Measurements from ENCODE around the gene SF3A2. TPM values are rescaled to one million over a fixed set of nuclear protein-coding genes. Genes with fewer than 3 reads are reported as not detected.

The SF3A2 gene
- total and polyA plus RNA-seq, 10 of the 15 experiments (the other 5 are each of a cell fraction or from before 2014, with no cell fraction given): 0.33 to 143 (median 30.6) TPM

- TF ChIP-seq CEBPZ (IDR thresholded peaks at IDR 0.05; ENCODE audit: low read depth, low read length): no peak
- TF ChIP-seq FOS (IDR thresholded peaks at IDR 0.05; ENCODE audit: borderline replicate concordance, extremely low read depth, insufficient read length): no peak
Observed at GRCh38 chr19:2195914-2196313, 40.7 kb upstream of the SF3A2 start (continued).

GRCh38 chr19:2197270-2197669 lies 39.4 kb upstream of the SF3A2 start:
- Histone ChIP-seq H3K79me2 (ENCODE audit: control insufficient read depth, insufficient read depth, low read length) (peaks cover 3% of the 10 kb centered on the region; the same call in 1 of the 2 replicates), H3K27me3 (replicated peaks in 1 of 2; ENCODE audit: control insufficient read depth in 2 of 2, insufficient read depth in 2 of 2, low read length in 1 of 2) (no peaks in the 10 kb centered on the region), H4K20me1 (ENCODE audit: control insufficient read depth, insufficient read depth) (0 out of 2 replicates have a peak, but pooled peaks cover 2% of the 10 kb centered on the region), H3K4me3 (no peak overlapping the region), H3K36me3 (ENCODE audit: control insufficient read depth in 2 of 2, insufficient read depth in 2 of 2, low read length in 1 of 2) (peaks cover 8 to 59% of the 10 kb centered on the region in 2 experiments; a peak in 3 of 4 replicates), H3K9me3 (replicated peaks; ENCODE audit: control insufficient read depth, insufficient read depth, low read length) (no peaks in the 10 kb centered on the region), H3K9ac (ENCODE audit: control insufficient read depth, insufficient read depth, low read length) (no peak overlapping the region), H2AFZ (ENCODE audit: control insufficient read depth, low read depth, low read length) (no peak overlapping the region), H3K4me1 (ENCODE audit: control insufficient read depth, insufficient read depth, low read length) (no peaks in the 10 kb centered on the region), H3K27ac (ENCODE audit: control insufficient read depth, insufficient read depth) (no peak overlapping the region), H3K4me2 (ENCODE audit: control insufficient read depth, insufficient read depth) (no peak overlapping the region)
- TF ChIP-seq SIN3A (IDR thresholded peaks at IDR 0.05; ENCODE audit: low read depth, low read length): no peak
- no peak for TF ChIP-seq PRDM15 (CRISPR knock-in tag; IDR thresholded peaks at IDR 0.05)
- no peak for TF ChIP-seq ZNF274 (IDR thresholded peaks at IDR 0.05; ENCODE audit: insufficient read depth, insufficient read length)
- TF ChIP-seq STAT1 (conservative IDR thresholded peaks at IDR 0.05): no peak
- 85% methylated on average over 15 of the region's 15 CpGs for WGBS (ENCODE audit: insufficient coverage, insufficient replicate concordance, low lambda C conversion rate, missing lambda C conversion rate)
- FAIRE-seq (no peak), DNase-seq (ENCODE audit: low read depth, low spot score) (no peak), ATAC-seq (no peak)
- POLR2A ChIA-PET: no interaction called here
- no TSS peak for BruUV-seq (replicated peaks)
- CTCF ChIA-PET: no interaction called here
- SMC1A ChIA-PET (ENCODE audit: uncharacterized antibody, unreplicated experiment): no interaction called here
- intact Hi-C loops (cut with micrococcal nuclease; ENCODE audit: unreplicated experiment): no loop called here
- in situ Hi-C loops (cut with MboI): no loop called here
- RAD21 ChIA-PET (ENCODE audit: unreplicated experiment): no interaction called here
